Right ventricle myocardium superior (tissue), 1 donor: Measurements from ENCODE around the gene ARHGEF28. TPM values are rescaled to one million over a fixed set of nuclear protein-coding genes. Genes with fewer than 3 reads are reported as not detected.

Source experiments
- ATAC-seq: fragments of 200-7000 bp; cut with Tn5 transposase; one replicate; pipeline ENCODE4 v1.9.1; 2020; ENCODE audit warnings: mild to moderate bottlenecking; ENCODE audit not compliant: poor library complexity
- DNase-seq: peaks from one replicate; pipeline ENCODE4 v3.0.0-alpha.2; 2020
- intact Hi-C: fragments of 100-400 bp; cut with DNase I; formaldehyde crosslinking; loops from one replicate; pipeline ENCODE4 v1.11.2; 2022
- total RNA-seq: library from RNA; stranded (reverse); fragmentation: NEBNext Ultra II Directional; extraction: Animal tissue kit (Norgen Biotek cat#: 25700); gene quantifications from one replicate; pipeline ENCODE4 v1.2.1, GENCODE V29; 2021
- donor health status: DM: no; HTN: yes; CAD: no; lungs with severe emphysema.

The ARHGEF28 gene
- total RNA-seq, 1 donor from 2014 or later: 1.6 TPM

- intact Hi-C loops: loop anchor here (2.0 kb wide), 1 partner anchor 202 kb away; no protein-coding TSS in a partner anchor
- ATAC-seq (peak; percentile 86), DNase-seq (peak; percentile 74)
These were observed 166.8 kb downstream of the ARHGEF28 start for GRCh38 chr5:73792687-73793320.

DNA sequence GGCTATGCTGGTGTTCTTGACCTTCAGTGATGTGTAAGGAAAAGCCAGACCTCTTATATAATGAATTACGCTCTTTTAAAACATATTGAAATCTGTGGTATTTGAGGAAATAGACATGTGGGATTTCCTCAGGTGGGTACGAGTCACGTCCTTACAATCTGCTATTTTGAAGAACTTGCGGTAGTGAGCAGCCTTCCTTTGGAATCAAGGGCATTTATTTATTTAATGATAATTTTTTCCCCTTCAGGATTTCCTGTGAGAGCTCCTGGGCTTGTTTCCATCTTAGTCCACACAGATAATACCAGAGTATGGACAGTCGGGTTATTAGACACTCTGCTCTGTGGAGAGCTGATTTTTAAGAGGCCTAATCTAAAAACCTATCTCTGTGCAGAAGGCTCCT, 167.9 kb downstream of the ARHGEF28 start:
- intact Hi-C loops: loop anchor here (2.0 kb wide), 1 partner anchor 203 kb away; no protein-coding TSS in a partner anchor
- ATAC-seq (no peak), DNase-seq (no peak)

- intact Hi-C loops: no loop called here
- ATAC-seq: peak; percentile 83
- DNase-seq: peak; percentile 52
These were observed 170.5 kb downstream of the ARHGEF28 start for GRCh38 chr5:73796164-73797131.

- intact Hi-C loops: no loop called here
- no peak for ATAC-seq
These were observed 171.1 kb downstream of the ARHGEF28 start for GRCh38 chr5:73797132-73797510.

GRCh38 chr5:73799401-73799972, 173.5 kb downstream of the ARHGEF28 start:
- ATAC-seq (no peak), DNase-seq (no peak)
- intact Hi-C loops: no loop called here

More at GRCh38 chr5:73797132-73797510, 171.1 kb downstream of the ARHGEF28 start:
- DNase-seq: no peak

GRCh38 chr5:73801686-73802085, 175.7 kb downstream of the ARHGEF28 start:
- DNase-seq (no peak), ATAC-seq (no peak)
- intact Hi-C loops: no loop called here

DNA sequence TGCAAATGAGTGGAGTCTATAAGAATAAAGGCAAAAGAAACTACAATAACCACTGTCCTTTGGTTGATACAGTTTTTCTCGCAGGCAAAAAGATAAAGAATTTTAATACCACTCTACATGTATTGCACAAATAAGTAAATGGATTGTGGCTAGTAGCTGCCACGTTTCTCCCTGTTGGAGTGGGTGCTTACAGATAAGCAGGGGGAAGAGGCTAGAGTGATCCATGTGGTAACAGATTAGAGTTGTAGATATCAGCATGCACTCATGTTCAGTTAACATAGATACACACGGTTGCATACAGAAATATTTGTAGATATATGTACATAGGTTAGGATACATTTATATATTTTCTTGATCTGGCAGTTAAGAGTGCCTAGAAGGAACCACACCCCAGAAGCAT, 179.5 kb downstream of the ARHGEF28 start:
- ATAC-seq: no peak
- intact Hi-C loops: no loop called here
- DNase-seq: no peak

DNA sequence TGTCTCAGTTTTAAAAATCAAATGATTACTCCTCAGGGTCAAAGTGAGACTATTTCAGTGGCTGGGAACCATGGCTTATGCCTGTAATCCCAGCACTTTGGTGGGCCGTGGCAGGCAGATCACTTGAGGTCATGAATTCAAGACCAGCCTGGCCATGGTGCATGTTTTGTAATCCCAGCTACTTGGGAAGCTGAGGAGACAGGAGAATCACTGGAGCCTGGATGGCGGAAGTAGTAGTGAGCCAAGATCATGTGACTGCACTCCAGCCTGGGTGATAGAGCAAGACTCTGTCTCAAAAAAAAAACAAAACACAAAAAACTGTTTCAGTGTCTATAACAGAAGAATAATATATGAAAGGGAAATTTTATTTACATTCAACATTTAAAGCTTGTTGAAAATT, 182.9 kb downstream of the ARHGEF28 start:
- DNase-seq: no peak
- intact Hi-C loops: no loop called here
- no peak for ATAC-seq

- ATAC-seq (no peak), DNase-seq (no peak)
- intact Hi-C loops: no loop called here
These were observed 184.4 kb downstream of the ARHGEF28 start for GRCh38 chr5:73810429-73810828.

- DNase-seq (no peak), ATAC-seq (no peak)
- intact Hi-C loops: no loop called here
These were observed 186.5 kb downstream of the ARHGEF28 start for GRCh38 chr5:73812457-73812856.

GRCh38 chr5:73812962-73813588, 187.1 kb downstream of the ARHGEF28 start:
- ATAC-seq (no peak), DNase-seq (no peak)
- intact Hi-C loops: no loop called here

DNA sequence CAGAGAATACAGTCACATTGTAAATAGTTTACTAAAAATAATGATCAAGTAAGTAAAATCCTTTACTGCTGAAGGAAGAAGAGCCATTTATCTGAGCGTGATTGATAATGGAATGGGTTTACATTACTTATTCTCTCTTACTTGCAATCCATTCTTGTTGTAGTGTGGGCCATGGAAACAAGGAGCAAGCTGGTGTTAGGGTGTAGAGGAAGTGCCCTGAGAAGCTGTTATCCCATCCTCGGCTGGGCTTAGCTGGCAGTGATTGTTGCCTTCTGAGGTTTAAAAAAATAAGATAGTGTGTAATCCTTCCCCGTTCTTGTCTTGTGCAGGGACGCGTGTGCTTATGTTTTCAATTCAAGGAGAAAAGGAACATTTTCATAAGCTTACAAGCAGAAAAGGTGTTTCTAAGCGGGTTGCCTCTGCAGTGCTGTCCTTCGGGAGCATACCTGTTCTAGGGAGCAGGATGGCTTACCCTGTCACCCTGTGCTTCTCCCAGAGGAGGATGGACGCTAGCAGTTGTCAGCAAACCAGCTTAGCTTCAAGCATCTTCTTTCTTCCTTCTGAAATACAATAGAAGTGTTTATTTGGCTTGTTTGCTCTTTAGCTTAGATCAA, 188.3 kb downstream of the ARHGEF28 start:
- ATAC-seq: no peak
- DNase-seq: no peak
- intact Hi-C loops: no loop called here

DNA sequence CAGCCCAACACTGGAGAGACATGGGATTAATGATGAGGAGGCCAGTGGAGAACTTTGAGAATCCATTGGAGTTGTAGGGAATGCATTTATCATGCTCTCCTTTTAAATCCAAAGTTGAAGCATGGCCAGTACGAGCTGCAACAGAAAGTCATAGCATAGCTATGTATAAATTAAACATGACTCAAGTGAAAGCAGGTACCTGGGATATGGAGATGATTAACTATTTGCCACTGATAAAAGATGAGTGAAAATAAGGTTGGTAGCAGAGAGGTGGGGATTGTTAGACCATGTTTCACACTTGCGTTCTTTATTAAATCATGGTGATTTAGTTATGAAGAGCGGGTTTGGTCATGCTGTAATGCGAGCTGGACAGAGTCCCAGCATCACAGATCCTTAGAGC, 189.6 kb downstream of the ARHGEF28 start:
- intact Hi-C loops: no loop called here
- ATAC-seq: no peak
- DNase-seq: no peak

DNA sequence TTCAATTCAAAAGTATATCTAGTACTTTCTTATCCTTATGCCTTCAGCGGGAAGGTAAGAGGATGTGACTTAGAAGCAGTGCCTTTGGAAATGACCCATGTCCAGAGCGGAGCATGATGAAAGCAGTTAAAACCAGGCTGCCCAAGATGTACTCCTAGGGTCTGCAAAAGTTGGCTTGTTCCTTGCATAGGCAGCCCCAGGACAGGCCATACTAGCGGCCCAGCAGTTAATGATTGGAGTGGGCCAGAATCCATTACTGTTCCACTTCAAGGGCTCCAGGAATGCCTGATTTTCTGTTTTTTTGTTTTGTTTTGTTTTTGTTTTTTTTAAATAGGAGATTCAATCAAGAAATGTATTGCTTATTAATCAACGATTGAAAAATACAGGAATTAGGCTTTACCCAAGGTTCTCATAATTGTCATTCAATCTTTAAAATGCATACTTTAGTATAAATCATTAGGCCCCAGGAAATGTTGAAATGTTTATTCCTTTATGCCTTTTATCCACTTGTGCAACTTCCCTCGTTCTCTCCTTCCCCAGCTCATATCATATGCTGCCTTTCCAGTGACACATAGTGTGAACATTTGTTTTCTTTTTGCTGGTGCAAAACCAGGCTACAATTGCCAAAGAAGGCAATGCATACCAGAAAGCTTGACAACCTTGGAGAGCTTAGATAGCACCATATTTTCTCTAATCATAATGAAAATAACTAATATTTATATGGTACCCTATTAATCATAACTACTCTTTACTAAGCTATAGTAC, 190.8 kb downstream of the ARHGEF28 start:
- ATAC-seq (no peak), DNase-seq (no peak)
- intact Hi-C loops: no loop called here

GRCh38 chr5:73818357-73818756, 192.4 kb downstream of the ARHGEF28 start:
- ATAC-seq (no peak), DNase-seq (no peak)
- intact Hi-C loops: no loop called here

DNA sequence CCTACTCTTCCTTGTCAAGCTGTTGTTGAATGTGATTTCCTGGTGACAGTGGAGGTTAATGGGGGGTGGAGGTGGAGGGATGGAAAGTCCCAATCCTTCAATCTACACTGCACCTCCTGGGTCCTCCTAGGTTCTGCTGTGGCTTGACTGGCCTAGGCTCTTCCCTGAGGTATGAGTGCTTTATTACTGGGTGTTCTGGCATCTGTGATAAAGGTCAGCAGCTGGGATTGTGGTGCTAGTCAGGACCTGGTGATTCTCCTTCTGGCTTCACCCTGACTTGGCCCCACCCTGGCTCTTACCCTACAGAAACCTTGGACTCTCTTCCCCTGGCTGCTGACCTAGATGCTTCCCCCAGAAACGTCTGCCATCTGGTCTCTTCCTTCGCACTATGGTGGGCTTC, 194.3 kb downstream of the ARHGEF28 start:
- no peak for DNase-seq
- no peak for ATAC-seq
- intact Hi-C loops: no loop called here

DNA sequence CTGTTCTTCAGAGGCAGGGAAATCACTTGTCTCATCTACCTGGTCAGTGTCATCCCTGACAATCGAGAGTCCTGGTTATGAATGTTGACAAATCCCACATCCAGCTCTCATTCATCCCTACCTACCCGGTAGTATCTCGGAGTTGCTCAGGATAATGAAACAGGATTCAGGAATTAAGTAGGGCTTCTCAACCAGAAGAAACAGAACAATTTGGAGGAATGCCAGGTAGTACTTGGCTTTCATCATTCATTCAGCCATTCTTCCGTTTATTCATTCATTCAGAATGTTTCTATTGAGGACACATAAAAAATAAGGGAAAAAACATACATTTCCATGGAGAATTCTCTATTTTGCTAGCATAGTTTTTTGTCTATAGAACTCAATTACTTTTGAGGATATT, 195.0 kb downstream of the ARHGEF28 start:
- intact Hi-C loops: no loop called here
- no peak for DNase-seq
- no peak for ATAC-seq
